Mucosa of stomach (tissue), 1 donor: Measurements from ENCODE around the gene SLC13A4.

Source experiments
- H3K27me3 ChIP-seq: one replicate; pipeline ENCODE4 v1.7.0; 2013; ENCODE audit warnings: mild to moderate bottlenecking, low read length; ENCODE audit not compliant: control insufficient read depth, insufficient read depth
- H3K36me3 ChIP-seq: one replicate; pipeline ENCODE4 v1.7.0; 2013; ENCODE audit warnings: low read length; ENCODE audit not compliant: control insufficient read depth, insufficient read depth
- H3K4me1 ChIP-seq: one replicate; pipeline ENCODE4 v1.7.0; 2013; ENCODE audit warnings: mild to moderate bottlenecking, low read length; ENCODE audit not compliant: control insufficient read depth, insufficient read depth
- H3K4me3 ChIP-seq: one replicate; pipeline ENCODE4 v1.7.0; 2013; ENCODE audit warnings: low read length
- H3K9ac ChIP-seq: one replicate; pipeline ENCODE4 v1.7.0; 2013; ENCODE audit warnings: mild to moderate bottlenecking, low read length, moderate library complexity
- H3K9me3 ChIP-seq: one replicate; pipeline ENCODE4 v1.7.0; 2013; ENCODE audit warnings: mild to moderate bottlenecking, low read length, moderate library complexity; ENCODE audit not compliant: control insufficient read depth
- donor health status: Pancreatic carcinoma.

Gene SLC13A4

DNA sequence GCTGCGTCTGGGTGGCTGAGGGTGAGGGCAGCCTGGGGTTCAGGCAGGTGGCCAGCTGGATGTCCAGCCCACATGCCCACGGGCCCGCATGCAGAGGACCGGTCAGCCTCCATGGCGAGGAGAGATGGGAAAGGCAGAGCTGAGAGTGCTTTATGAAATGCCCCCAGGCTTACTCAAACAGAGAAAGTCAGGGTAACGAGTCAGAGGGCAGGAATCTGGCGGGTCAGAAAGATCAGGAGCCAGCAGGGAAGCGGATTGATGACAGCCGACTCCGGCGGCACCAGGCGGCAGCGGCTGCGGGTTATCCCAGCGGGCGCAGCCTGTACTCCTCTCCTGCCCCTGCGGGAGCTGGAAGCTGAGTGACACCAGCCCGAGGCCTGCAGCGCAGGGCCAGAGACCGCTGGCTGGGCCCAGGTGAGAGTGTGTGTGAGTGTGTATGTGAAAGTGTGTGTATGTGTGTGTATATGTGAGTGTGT lies 13.4 kb downstream of the SLC13A4 start:
- no peaks in the 10 kb centered on the region for H3K36me3 ChIP-seq
- H3K9ac ChIP-seq = no peak overlapping the region
- H3K4me3 ChIP-seq = no peak overlapping the region
- no peaks in the 10 kb centered on the region for H3K9me3 ChIP-seq
- H3K4me1 ChIP-seq = no peaks in the 10 kb centered on the region
- H3K27me3 ChIP-seq = peaks cover 3% of the 10 kb centered on the region

- Histone ChIP-seq H3K9me3 (no peaks in the 10 kb centered on the region), H3K4me3 (no peak overlapping the region), H3K9ac (no peak overlapping the region), H3K27me3 (peaks cover 3% of the 10 kb centered on the region), H3K4me1 (no peaks in the 10 kb centered on the region), H3K36me3 (no peaks in the 10 kb centered on the region)
Measured at GRCh38 chr7:135713836-135714470, 14.0 kb downstream of the SLC13A4 start.

GRCh38 chr7:135712796-135713195 lies 15.2 kb downstream of the SLC13A4 start:
- Histone ChIP-seq H3K27me3 (peaks cover 3% of the 10 kb centered on the region), H3K9ac (no peak overlapping the region), H3K4me1 (no peaks in the 10 kb centered on the region), H3K36me3 (no peaks in the 10 kb centered on the region), H3K9me3 (no peaks in the 10 kb centered on the region), H3K4me3 (no peak overlapping the region)

DNA sequence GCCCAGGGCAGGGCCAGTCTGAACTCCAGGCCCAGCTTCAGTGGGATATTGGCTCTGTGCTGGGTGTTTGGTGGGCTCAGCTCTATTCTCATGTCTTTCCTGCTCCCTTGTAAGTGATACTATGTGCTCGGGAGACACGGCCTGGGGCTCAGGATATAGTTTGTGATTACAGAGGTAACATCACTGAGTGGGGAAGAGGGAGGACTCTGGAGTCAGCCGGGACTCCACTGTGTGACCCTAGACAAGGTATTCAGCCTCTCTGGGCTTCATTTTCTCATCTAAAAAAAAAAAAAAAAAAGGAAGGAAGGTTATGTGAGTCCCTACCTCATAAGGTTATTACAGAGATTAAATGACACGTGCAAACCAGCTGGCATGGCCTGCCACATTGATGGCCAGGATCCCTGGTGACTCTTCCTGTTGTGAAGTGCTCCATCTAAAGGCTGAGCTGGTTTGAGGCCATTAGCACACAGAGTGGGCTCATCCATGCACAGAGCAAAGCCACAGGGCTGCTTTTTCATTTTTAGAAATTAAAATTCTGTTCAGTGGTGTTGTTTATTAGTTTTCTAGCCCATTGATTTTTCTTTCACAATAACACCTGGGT lies 15.7 kb downstream of the SLC13A4 start:
- Histone ChIP-seq H3K9ac (no peak overlapping the region), H3K4me1 (no peaks in the 10 kb centered on the region), H3K9me3 (no peaks in the 10 kb centered on the region), H3K27me3 (peaks cover 3% of the 10 kb centered on the region), H3K4me3 (no peak overlapping the region), H3K36me3 (no peaks in the 10 kb centered on the region)

DNA sequence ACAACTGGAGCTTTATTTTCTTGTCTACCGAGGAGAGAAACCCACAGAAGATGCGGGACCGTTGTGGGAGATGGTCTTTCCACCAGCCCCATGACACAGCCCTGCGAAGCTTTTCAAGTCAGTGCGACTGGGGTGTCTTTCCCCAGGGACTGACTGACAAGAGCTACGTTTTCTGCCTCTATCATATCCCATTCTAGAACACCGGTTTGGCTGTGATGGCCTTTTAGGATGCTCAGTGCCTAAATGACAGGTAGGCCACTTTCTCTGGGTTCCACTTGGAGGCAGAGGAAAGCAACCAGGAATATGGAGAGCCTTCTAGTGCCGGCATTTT lies 16.9 kb downstream of the SLC13A4 start:
- no peaks in the 10 kb centered on the region for H3K9me3 ChIP-seq
- no peaks in the 10 kb centered on the region for H3K36me3 ChIP-seq
- peaks cover 3% of the 10 kb centered on the region for H3K27me3 ChIP-seq
- H3K4me1 ChIP-seq = no peaks in the 10 kb centered on the region
- no peak overlapping the region for H3K9ac ChIP-seq
- no peak overlapping the region for H3K4me3 ChIP-seq

DNA sequence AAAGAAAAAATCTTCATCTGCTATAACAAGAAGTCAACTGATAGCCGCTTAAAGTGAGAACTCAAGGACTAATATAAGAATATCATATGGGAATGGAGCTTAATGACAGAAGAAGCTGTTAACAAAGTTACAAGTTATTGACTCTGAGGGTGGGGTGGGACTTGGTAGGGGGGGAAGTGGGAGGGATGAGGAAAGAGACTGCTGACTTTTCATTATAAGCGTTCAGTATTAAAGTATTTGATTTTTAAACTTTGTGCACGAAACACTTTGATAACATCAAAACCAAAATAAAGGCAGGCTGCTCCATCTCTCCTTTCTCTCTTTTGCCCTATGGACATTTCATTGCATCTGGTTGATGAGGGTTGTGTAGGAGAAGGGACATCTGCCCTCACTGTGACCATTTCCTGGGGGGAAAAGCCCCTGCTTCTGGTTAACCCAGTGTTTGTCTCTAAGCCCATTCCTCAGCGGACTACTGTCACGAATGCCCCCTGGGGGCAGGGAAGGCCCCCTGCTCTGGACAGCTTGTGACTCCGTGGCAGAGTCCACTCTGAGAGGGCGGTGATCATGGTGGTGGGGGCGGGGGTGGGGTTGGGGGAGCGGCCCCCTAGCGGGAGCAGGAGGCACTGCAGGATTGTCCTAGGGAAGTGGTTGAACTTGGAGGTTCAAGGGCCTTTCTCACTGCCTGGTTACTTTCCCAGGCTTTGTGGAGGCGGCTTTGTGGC lies 17.4 kb downstream of the SLC13A4 start:
- H3K9ac ChIP-seq = no peak overlapping the region
- no peaks in the 10 kb centered on the region for H3K9me3 ChIP-seq
- H3K36me3 ChIP-seq = no peaks in the 10 kb centered on the region
- H3K27me3 ChIP-seq = peaks cover 3% of the 10 kb centered on the region
- H3K4me3 ChIP-seq = no peak overlapping the region
- H3K4me1 ChIP-seq = no peaks in the 10 kb centered on the region

DNA sequence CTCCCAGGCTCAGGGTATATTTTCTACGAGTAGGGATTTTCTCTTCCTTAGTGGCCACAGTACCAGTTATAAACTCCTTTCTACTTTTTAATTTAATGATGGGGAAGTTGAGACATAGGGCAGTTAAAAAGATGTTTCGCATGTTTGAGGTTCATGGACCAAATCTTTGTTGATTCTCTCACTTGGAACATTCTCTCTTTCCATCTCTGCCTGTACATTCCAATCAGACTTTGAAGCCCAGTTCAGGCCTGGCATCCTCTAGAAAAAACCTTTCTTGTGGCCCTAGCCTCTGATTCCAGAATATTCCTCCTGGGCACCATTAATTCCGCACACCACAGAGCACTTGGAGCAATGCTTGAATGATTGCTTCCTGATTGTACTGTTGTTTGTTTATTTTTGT lies 18.5 kb downstream of the SLC13A4 start:
- H3K27me3 ChIP-seq = peaks cover 3% of the 10 kb centered on the region
- H3K4me3 ChIP-seq = no peak overlapping the region
- no peaks in the 10 kb centered on the region for H3K4me1 ChIP-seq
- H3K9ac ChIP-seq = no peak overlapping the region
- H3K9me3 ChIP-seq = no peaks in the 10 kb centered on the region
- H3K36me3 ChIP-seq = no peaks in the 10 kb centered on the region

DNA sequence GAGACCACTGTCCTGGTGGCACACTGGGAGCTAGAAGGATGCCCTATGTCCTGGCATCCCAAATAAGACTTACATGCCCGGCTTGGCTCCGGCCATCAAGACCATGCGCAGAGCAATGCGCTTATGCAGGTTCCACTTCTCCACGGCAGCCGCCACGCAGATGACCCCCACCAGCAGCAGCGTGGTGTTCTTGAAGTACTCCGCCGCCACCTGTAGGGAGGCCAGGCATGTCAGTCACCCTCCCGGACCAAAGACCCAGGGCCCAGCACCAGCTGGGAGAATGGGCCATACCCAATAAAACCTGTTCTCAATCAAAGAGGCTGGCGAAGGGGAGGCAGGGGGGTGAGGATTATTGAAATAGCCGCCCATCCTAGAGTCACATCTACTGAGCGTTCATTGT lies 19.9 kb downstream of the SLC13A4 start:
- H3K4me1 ChIP-seq = no peaks in the 10 kb centered on the region
- H3K9me3 ChIP-seq = no peaks in the 10 kb centered on the region
- H3K36me3 ChIP-seq = no peaks in the 10 kb centered on the region
- H3K4me3 ChIP-seq = no peak overlapping the region
- no peaks in the 10 kb centered on the region for H3K27me3 ChIP-seq
- H3K9ac ChIP-seq = no peak overlapping the region

DNA sequence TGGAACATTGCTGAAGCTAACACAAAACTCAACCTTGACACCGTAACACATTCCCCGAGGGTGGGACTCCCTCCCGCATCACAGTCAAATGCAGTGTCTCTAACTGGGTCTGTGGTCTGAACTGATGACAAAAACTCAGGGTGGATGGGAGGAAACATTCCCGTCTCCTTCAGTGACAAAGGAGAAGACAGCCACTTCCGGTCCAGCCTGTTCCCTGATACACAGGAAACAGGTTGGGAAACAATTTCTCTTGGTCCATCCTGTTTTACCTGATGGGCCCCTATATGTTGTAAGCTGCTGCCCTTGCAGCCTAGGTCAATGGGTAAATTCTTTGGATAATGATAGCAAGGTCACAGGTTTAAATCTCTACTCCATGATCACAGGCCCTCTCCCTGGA lies 20.4 kb downstream of the SLC13A4 start:
- Histone ChIP-seq H3K27me3 (no peaks in the 10 kb centered on the region), H3K4me3 (no peak overlapping the region), H3K9ac (no peak overlapping the region), H3K36me3 (no peaks in the 10 kb centered on the region), H3K4me1 (no peaks in the 10 kb centered on the region), H3K9me3 (no peaks in the 10 kb centered on the region)

DNA sequence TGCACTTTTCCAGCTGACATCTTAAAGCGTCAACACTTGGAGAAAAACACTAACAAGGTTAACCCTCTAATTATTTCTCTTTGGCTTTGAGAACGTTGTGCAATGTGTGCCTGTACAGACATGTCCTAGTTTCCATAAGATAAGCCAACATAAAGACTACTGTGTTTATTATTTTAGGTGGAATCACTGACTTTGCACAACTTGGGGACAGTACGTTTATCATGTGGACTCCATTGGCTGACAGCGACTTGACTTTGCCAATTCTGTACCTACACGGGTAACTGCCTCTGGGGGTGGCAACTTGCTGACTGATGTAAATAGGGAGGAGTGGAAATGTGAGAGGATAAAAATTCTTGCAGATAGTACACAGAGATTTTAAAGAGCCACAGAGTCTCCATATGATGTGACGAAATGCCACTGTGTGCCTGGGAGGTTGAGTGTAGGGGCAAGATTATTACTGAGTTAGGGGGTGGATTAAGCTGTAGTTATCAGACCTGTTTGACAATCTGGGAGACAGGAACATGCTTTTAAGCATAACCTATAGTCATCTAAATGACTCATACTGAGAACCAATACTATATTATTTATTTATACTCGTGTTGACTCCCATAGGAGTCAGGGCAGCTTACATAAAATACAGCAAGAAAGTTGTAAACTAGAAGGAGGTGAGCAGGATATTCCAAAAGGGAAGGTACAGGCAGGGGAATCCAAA lies 21.0 kb downstream of the SLC13A4 start:
- Histone ChIP-seq H3K9ac (no peak overlapping the region), H3K9me3 (no peaks in the 10 kb centered on the region), H3K36me3 (no peaks in the 10 kb centered on the region), H3K4me1 (no peaks in the 10 kb centered on the region), H3K27me3 (no peaks in the 10 kb centered on the region), H3K4me3 (no peak overlapping the region)

GRCh38 chr7:135706038-135706742 lies 21.8 kb downstream of the SLC13A4 start:
- H3K27me3 ChIP-seq = no peaks in the 10 kb centered on the region
- H3K36me3 ChIP-seq = no peaks in the 10 kb centered on the region
- H3K9ac ChIP-seq = no peak overlapping the region
- H3K4me3 ChIP-seq = no peak overlapping the region
- no peaks in the 10 kb centered on the region for H3K9me3 ChIP-seq
- no peaks in the 10 kb centered on the region for H3K4me1 ChIP-seq
